Measurements from ENCODE around the gene XRCC3.

Gene XRCC3

GRCh38 chr14:103731481-103731880, 16.2 kb upstream of the XRCC3 start:
- no peak overlapping the region for H3K4me3 ChIP-seq (ENCODE audit: control insufficient read depth, low read depth, low read length)
- no peak for TF ChIP-seq CTCF (conservative IDR thresholded peaks at IDR 0.05; ENCODE audit: control insufficient read depth, insufficient read depth, low read depth, low read length)
- no peak for DNase-seq (ENCODE audit: low read depth)

- H3K4me3 ChIP-seq (ENCODE audit: control insufficient read depth, low read depth, low read length), result no peak overlapping the region
- TF ChIP-seq CTCF (conservative IDR thresholded peaks at IDR 0.05; ENCODE audit: control insufficient read depth, insufficient read depth, low read depth, low read length), result peak; percentile 4
- DNase-seq (ENCODE audit: low read depth), result no peak
These were observed 15.3 kb upstream of the XRCC3 start for GRCh38 chr14:103730490-103731035.

- no peak overlapping the region for H3K4me3 ChIP-seq (ENCODE audit: control insufficient read depth, low read depth, low read length)
- DNase-seq (ENCODE audit: low read depth), result no peak
- TF ChIP-seq CTCF (conservative IDR thresholded peaks at IDR 0.05; ENCODE audit: control insufficient read depth, insufficient read depth, low read depth, low read length), result no peak
These were observed 14.5 kb upstream of the XRCC3 start for GRCh38 chr14:103729496-103730448.

GRCh38 chr14:103728721-103729120, 13.5 kb upstream of the XRCC3 start:
- DNase-seq (ENCODE audit: low read depth), result no peak
- TF ChIP-seq CTCF (conservative IDR thresholded peaks at IDR 0.05; ENCODE audit: control insufficient read depth, insufficient read depth, low read depth, low read length), result no peak
- H3K4me3 ChIP-seq (ENCODE audit: control insufficient read depth, low read depth, low read length), result no peak overlapping the region

GRCh38 chr14:103728141-103728540, 12.9 kb upstream of the XRCC3 start:
- TF ChIP-seq CTCF (conservative IDR thresholded peaks at IDR 0.05; ENCODE audit: control insufficient read depth, insufficient read depth, low read depth, low read length), result no peak
- H3K4me3 ChIP-seq (ENCODE audit: control insufficient read depth, low read depth, low read length), result no peak overlapping the region
- DNase-seq (ENCODE audit: low read depth), result no peak

GRCh38 chr14:103727313-103727980, 12.2 kb upstream of the XRCC3 start:
- no peak for TF ChIP-seq CTCF (conservative IDR thresholded peaks at IDR 0.05; ENCODE audit: control insufficient read depth, insufficient read depth, low read depth, low read length)
- H3K4me3 ChIP-seq (ENCODE audit: control insufficient read depth, low read depth, low read length), result no peak overlapping the region
- DNase-seq (ENCODE audit: low read depth), result no peak
